OCI-LY1 (cell line): ENCODE results near the gene RABGAP1L.
"Not testable (repeated sequence)": the region's sequence is repeated elsewhere in the genome, so short reads cannot be mapped to it uniquely, and the experiment has no call there.

Source experiments
- H2AFZ ChIP-seq: fragments of 200-600 bp; sonication (generic), shearing (Covaris generic); 2 replicates; pipeline ENCODE4 v1.6.0; 2014; ENCODE audit warnings: antibody characterized with exemption, mild to moderate bottlenecking, low read length
- H3F3A ChIP-seq: fragments of 200-600 bp; sonication (generic), shearing (Covaris generic); 2 replicates; pipeline ENCODE4 v1.6.0; 2014; ENCODE audit warnings: mild to moderate bottlenecking, antibody characterized with exemption, low read length, moderate library complexity; ENCODE audit not compliant: insufficient read depth
- H3K27ac ChIP-seq: fragments of 200-600 bp; sonication (generic); 2 replicates; pipeline ENCODE4 v1.5.1; 2014; ENCODE audit warnings: low read length, mixed run types, mild to moderate bottlenecking, low read depth; ENCODE audit not compliant: poor library complexity, severe bottlenecking
- H3K27me3 ChIP-seq: fragments of 200-600 bp; sonication (generic); 2 replicates; pipeline ENCODE4 v1.6.0; 2014; ENCODE audit warnings: antibody characterized with exemption, mild to moderate bottlenecking, low read length, moderate library complexity; ENCODE audit not compliant: insufficient read depth
- H3K36me3 ChIP-seq: fragments of 200-600 bp; sonication (generic); 2 replicates; pipeline ENCODE4 v1.6.1; 2014; ENCODE audit warnings: mild to moderate bottlenecking, antibody characterized with exemption, low read length, moderate library complexity, mixed read lengths; ENCODE audit not compliant: insufficient read depth
- H3K4me1 ChIP-seq: fragments of 200-600 bp; sonication (generic); 2 replicates; pipeline ENCODE4 v1.5.1; 2014; ENCODE audit warnings: mild to moderate bottlenecking, low read length, moderate library complexity; ENCODE audit not compliant: insufficient read depth, severe bottlenecking
- H3K4me2 ChIP-seq: fragments of 200-600 bp; sonication (generic), shearing (Covaris generic); 2 replicates; pipeline ENCODE4 v1.6.1; 2014; ENCODE audit warnings: low read length
- H3K4me3 ChIP-seq: fragments of 200-600 bp; sonication (generic); 2 replicates; pipeline ENCODE4 v1.5.1; 2014; ENCODE audit warnings: low read length, low read depth, mild to moderate bottlenecking, mixed read lengths; ENCODE audit not compliant: poor library complexity, severe bottlenecking
- H3K79me2 ChIP-seq: fragments of 200-600 bp; shearing (Covaris generic); 2 replicates; pipeline ENCODE4 v1.6.1; 2016; ENCODE audit warnings: mixed run types, low read length, mixed read lengths; ENCODE audit not compliant: insufficient read depth
- H3K9ac ChIP-seq: fragments of 200-600 bp; sonication (generic), shearing (Covaris generic); 2 replicates; pipeline ENCODE4 v1.6.1; 2014; ENCODE audit warnings: mild to moderate bottlenecking, low read length, mixed read lengths
- H3K9me2 ChIP-seq: fragments of 200-600 bp; sonication (generic), shearing (Covaris generic); 2 replicates; pipeline ENCODE4 v1.6.1; 2014; ENCODE audit warnings: low read depth, mild to moderate bottlenecking, low read length, mixed read lengths
- H3K9me3 ChIP-seq: fragments of 200-600 bp; shearing (Covaris generic); 2 replicates; pipeline ENCODE4 v1.6.1; 2014; ENCODE audit warnings: low read length, mixed read lengths
- H4K20me1 ChIP-seq: fragments of 200-600 bp; sonication (generic), shearing (Covaris generic); 2 replicates; pipeline ENCODE4 v1.6.0; 2016; ENCODE audit warnings: mild to moderate bottlenecking, low read length; ENCODE audit not compliant: insufficient read depth
- CTCF ChIP-seq: fragments of 200-600 bp; sonication (generic), shearing (Covaris generic); IDR thresholded peaks from 2 replicates; pipeline ENCODE4 v1.5.1; 2017; ENCODE audit warnings: mild to moderate bottlenecking, antibody characterized with exemption, low read length, moderate library complexity, mixed read lengths
- EZH2 ChIP-seq: fragments of 200-600 bp; sonication (generic), shearing (Covaris generic); IDR thresholded peaks from 2 replicates; pipeline ENCODE4 v1.8.0; 2017; ENCODE audit warnings: borderline replicate concordance, mixed run types, mild to moderate bottlenecking, antibody characterized with exemption, low read length, moderate library complexity, mixed read lengths

Gene RABGAP1L

DNA sequence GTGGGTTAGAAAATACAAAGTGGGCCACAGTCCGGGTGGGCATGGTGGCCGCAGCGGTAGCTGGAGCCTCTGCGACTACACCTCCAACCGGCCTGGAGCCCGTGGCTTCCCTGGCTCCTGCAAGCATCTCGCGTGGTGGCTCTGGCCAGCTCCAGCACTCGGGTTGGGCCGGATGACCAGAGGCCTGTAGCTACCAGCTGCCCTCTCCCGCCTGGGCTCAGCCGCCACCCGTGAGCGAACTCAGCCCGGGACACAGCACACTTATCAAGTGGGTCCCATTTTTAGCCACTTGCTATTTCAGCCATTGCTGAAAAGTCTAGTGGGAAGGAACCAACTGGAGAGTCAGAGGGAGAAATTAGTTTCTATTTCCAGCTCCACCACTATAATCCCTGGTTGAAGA lies 732.7 kb downstream of the RABGAP1L start:
- H3K27me3 ChIP-seq = no peaks in the 10 kb centered on the region
- H3K4me2 ChIP-seq = no peak overlapping the region
- H3K4me1 ChIP-seq = no peaks in the 10 kb centered on the region
- no peak overlapping the region for H3K27ac ChIP-seq
- H3K9me3 ChIP-seq = no peaks in the 10 kb centered on the region
- peaks cover 66% of the 10 kb centered on the region for H3K36me3 ChIP-seq
- no peaks in the 10 kb centered on the region for H4K20me1 ChIP-seq
- H3K9ac ChIP-seq = no peak overlapping the region
- no peaks in the 10 kb centered on the region for H3K9me2 ChIP-seq
- H2AFZ ChIP-seq = no peak overlapping the region
- H3K4me3 ChIP-seq = no peak overlapping the region
- TF ChIP-seq EZH2 = no peak
- no peak for TF ChIP-seq CTCF
- no peaks in the 10 kb centered on the region for H3F3A ChIP-seq
- peaks cover 14% of the 10 kb centered on the region; the same call in 1 of the 2 replicates for H3K79me2 ChIP-seq

DNA sequence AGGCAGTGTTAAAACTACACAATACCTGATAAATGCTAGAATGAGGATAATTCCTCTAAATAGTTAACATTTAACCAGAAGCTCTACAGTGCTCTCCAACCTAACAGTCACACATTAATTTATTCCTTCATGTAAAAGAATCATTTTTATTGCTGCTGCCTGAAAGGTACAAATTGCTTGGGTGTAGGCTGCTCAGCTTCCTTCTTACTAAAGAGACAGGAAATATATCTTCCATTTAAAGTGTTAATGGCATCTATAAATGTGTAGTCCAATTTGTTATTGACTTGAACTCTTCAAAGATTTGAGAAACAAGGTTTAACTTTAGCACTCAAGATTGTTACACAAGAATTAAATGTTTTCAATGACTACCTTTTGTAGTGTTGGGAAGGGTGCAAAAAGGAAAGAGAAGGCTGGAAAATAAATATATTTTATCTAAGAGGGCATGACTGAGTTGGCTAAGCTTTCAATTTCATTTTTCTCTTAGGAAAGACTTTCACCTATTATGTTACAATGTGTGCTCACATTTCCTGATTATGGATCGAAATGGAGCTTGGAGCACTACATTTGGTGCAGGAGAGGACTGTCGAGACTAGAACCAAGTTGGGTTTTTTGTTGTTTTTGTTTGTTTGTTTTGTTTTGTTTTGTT lies 734.9 kb downstream of the RABGAP1L start:
- no peaks in the 10 kb centered on the region for H3K4me1 ChIP-seq
- no peak overlapping the region for H2AFZ ChIP-seq
- no peaks in the 10 kb centered on the region for H3K27me3 ChIP-seq
- no peaks in the 10 kb centered on the region for H4K20me1 ChIP-seq
- H3K4me3 ChIP-seq = no peak overlapping the region
- no peak overlapping the region for H3K9ac ChIP-seq
- TF ChIP-seq CTCF (no peak), EZH2 (no peak)
- no peaks in the 10 kb centered on the region for H3F3A ChIP-seq
- no peaks in the 10 kb centered on the region for H3K9me3 ChIP-seq
- H3K27ac ChIP-seq = no peak overlapping the region
- peaks cover 14% of the 10 kb centered on the region; the same call in 1 of the 2 replicates for H3K79me2 ChIP-seq
- peaks cover 70% of the 10 kb centered on the region for H3K36me3 ChIP-seq
- no peak overlapping the region for H3K4me2 ChIP-seq
- H3K9me2 ChIP-seq = no peaks in the 10 kb centered on the region

GRCh38 chr1:174895610-174896009 lies 736.3 kb downstream of the RABGAP1L start:
- not testable (repeated sequence) for H3K9ac ChIP-seq, H3K9me3 ChIP-seq, H3K4me3 ChIP-seq, H3K4me2 ChIP-seq, H3F3A ChIP-seq, H3K27ac ChIP-seq, H3K27me3 ChIP-seq, H3K9me2 ChIP-seq, H2AFZ ChIP-seq, H4K20me1 ChIP-seq, H3K4me1 ChIP-seq
- Histone ChIP-seq H3K79me2 (peaks cover 14% of the 10 kb centered on the region; the same call in 1 of the 2 replicates), H3K36me3 (peaks cover 68% of the 10 kb centered on the region)

- H3K27me3 ChIP-seq = no peaks in the 10 kb centered on the region
- H3K9me3 ChIP-seq = 0 out of 2 replicates have a peak, but pooled peaks cover 2% of the 10 kb centered on the region
- TF ChIP-seq CTCF (no peak), EZH2 (no peak)
- H3F3A ChIP-seq = no peaks in the 10 kb centered on the region
- peaks cover 80% of the 10 kb centered on the region for H3K36me3 ChIP-seq
- H3K4me3 ChIP-seq = no peak overlapping the region
- H3K9ac ChIP-seq = no peak overlapping the region
- H3K79me2 ChIP-seq = peaks cover 14% of the 10 kb centered on the region
- no peak overlapping the region for H2AFZ ChIP-seq
- H3K4me1 ChIP-seq = no peaks in the 10 kb centered on the region
- H3K27ac ChIP-seq = no peak overlapping the region
- H4K20me1 ChIP-seq = no peaks in the 10 kb centered on the region
- H3K4me2 ChIP-seq = no peak overlapping the region
- H3K9me2 ChIP-seq = no peaks in the 10 kb centered on the region
These were observed 738.9 kb downstream of the RABGAP1L start for GRCh38 chr1:174898102-174898797.
